GM19324 (cell line): ENCODE data around the gene OMA1.

Experiments used
- ATAC-seq: cut with Tn5 transposase; IDR thresholded peaks from one replicate; pipeline ENCODE4 v1.9.1; 2021; ENCODE audit warnings: mild to moderate bottlenecking, moderate library complexity; ENCODE audit not compliant: unreplicated experiment, low FRiP score

The OMA1 gene

DNA sequence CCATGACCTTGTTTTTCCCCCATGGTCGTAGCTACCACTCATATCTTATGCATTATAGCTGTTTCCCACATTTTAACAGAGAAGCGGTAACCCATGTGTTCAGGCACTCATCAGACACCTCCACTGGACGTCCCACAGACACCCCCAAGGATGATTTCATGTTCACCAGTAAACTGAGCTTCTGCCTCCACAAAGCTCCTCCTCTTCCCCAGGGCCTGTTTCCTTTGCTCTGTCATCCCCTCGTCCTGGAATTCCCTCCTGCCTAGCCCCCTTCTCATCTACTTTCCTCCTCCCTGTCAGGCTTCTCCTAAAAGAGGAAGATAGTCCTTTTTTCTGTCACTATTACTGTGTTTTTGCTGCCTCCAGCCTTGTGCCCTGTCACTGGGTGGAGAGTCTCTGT lies 111.2 kb downstream of the OMA1 start:
- no peak for ATAC-seq

DNA sequence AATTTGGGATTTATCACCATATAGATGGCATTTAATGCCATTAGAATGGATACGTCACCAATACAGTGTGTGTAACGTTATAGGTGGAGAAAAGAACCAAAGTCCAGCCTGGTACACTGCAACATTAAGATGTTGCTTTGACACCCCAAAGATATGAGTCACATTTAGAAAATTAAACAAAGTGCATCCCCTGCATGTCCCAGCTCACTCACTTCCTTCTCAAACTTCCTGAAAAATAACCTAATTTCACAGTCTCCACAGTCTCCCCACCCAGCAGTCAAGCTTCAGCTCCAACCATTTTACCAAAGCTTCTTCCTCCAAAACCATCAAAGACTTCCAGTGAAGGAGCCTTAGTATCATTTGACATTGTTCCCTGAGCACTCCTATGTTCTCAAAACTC lies 111.9 kb downstream of the OMA1 start:
- no peak for ATAC-seq

DNA sequence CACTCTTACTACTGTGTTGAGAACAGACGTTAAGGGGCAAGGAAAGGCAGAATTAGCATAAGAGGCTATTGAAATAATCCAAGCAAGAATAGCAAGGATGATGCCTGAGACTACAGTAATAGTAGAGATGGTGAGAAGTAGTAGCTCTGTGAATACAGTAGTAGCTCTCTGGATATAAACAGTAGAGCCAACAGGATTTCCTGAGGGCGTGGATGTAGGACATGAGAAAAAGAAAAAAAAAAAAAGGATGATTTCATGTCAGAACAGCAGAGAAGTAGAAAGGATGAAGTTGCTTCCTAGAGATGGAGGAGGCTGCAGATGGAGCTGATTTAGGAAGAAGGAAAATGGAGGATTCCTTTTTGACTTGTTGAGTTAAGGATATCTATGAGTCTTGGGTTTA lies 112.3 kb downstream of the OMA1 start:
- no peak for ATAC-seq

DNA sequence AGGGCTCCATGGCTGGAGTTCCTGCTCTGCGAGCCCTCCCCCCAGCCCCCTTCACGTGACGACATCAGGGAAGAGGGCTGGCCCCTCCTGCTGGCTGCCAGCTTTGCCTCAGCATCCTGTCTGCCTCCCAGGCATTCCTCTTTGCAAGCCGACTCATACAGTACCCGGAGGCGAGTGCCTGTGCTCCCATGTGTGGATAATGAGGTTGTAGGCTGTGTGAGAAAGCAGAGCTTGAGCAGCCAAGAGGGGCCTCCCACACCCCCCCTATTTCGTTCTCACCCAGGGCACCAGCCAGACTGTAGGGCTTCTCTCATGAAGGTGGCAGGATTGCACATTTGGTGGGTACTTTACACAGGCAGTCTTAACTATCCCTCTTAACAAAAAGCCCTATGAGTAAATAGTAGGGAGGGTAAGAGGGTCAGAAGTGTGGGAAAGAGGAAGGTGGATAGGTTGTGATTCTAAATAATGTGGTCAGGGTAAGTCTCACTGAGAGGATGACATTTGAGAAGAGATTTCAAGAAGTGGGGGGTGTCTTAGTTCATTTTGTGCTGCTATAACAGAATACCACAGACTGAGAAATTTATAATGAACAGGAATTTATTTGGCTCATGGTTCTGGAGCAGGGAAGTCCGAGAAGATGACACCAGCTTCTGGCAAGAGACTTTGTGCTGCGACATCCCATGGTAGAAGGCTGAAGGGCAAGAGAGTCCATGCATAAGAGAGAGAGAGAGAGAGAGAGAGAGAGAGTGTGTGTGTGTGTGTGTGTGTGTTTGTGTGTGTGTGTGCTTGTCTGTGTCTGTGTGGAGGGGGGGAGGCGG lies 113.5 kb downstream of the OMA1 start:
- no peak for ATAC-seq

DNA sequence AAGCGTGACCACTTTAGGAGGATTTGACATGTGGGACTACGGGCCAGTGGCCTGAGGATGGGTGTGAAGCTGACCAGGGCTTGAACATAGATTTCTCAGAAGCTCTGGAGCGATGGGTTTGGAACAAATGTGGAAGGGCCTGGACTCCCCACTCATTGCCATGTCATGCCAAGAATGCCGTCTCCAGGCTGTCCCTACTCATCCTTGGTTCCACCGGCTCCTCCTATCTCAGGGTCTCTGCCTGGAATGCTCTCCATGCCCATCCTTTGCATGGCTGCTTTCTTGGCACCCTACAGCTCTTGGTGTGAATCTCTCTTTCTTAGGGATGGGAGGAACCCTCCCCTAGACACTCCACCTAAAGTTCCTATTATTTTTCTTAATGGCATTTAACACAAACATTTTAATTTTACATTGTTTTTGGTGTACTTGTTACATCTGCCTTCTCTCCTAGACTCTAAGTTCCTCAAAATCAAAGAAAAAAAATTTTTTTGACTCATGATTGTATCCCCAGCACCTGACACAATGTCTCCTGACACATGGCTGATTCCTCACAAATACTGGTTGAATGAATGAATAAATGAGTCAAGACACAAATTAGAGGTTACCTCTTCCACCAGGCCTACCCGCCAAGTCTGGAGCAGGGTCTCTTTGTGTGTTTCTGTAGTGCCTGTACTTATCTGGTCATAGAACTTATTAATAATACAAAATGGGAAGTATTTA lies 114.5 kb downstream of the OMA1 start:
- ATAC-seq, result no peak
